Lung (tissue), 12 donors: ENCODE measurements around the gene OTUD1. TPM values are rescaled to one million over a fixed set of nuclear protein-coding genes. Genes with fewer than 3 reads are reported as not detected.

Experiments
- ATAC-seq: fragments of 200-7000 bp; cut with Tn5 transposase; one replicate; pipeline ENCODE4 v1.9.1; 2020; ENCODE audit warnings: moderate number of reproducible peaks; ENCODE audit not compliant: insufficient read depth, low FRiP score
- DNase-seq, 3 donors: peaks; one replicate each; pipeline ENCODE4 v3.0.0-alpha.2; 2013 to 2017
- H3K27ac ChIP-seq, 2 donors: one replicate each; pipeline ENCODE4 v1.5.1; 2013; ENCODE audit warnings: mild to moderate bottlenecking in 2 of 2, moderate library complexity in 2 of 2, control low read depth in 1 of 2, inconsistent platforms in 1 of 2, low read depth in 1 of 2, low read length in 1 of 2
- H3K27me3 ChIP-seq, 3 donors: one replicate each; pipeline ENCODE4 v1.5.1; 2013; ENCODE audit warnings: low read length in 2 of 3; ENCODE audit not compliant: control insufficient read depth in 3 of 3, insufficient read depth in 3 of 3
- H3K36me3 ChIP-seq, 4 donors: one replicate each; pipeline ENCODE4 v1.5.1; 2013; ENCODE audit warnings: low read length in 4 of 4, mild to moderate bottlenecking in 1 of 4, moderate library complexity in 1 of 4; ENCODE audit not compliant: control insufficient read depth in 4 of 4, insufficient read depth in 4 of 4
- H3K4me1 ChIP-seq, 5 donors: one replicate each; pipeline ENCODE4 v1.5.1; 2013; ENCODE audit warnings: low read length in 5 of 5, mild to moderate bottlenecking in 2 of 5, moderate library complexity in 1 of 5; ENCODE audit not compliant: control insufficient read depth in 5 of 5, insufficient read depth in 5 of 5
- H3K4me3 ChIP-seq: one replicate; pipeline ENCODE4 v1.5.1; 2013; ENCODE audit warnings: mild to moderate bottlenecking, control low read depth, moderate library complexity
- H3K9ac ChIP-seq, 2 donors: one replicate each; pipeline ENCODE4 v1.5.1; 2013; ENCODE audit warnings: low read length in 2 of 2, control low read depth in 1 of 2; ENCODE audit not compliant: insufficient read depth in 1 of 2
- H3K9me3 ChIP-seq, 4 donors: one replicate each; pipeline ENCODE4 v1.5.1; 2013; ENCODE audit warnings: low read length in 3 of 4, mild to moderate bottlenecking in 1 of 4, moderate library complexity in 1 of 4; ENCODE audit not compliant: control insufficient read depth in 4 of 4, insufficient read depth in 3 of 4
- WGBS, 2 donors: extraction: QIAGEN DNeasy Blood & Tissue Kit; methylation state at CpG; one replicate each; pipeline ENCODE4 v1.1.7; 2013; 5-methylcytosine and 5-hydroxymethylcytosine counted together
- polyA plus RNA-seq, 2 donors: library from polyadenylated mRNA; stranded (reverse); fragments of 200-250 nt; gene quantifications; one replicate each; pipeline ENCODE4 v1.2.1, GENCODE V29; 2013
- total RNA-seq, 2 donors: library from RNA; depleted of rRNA in 1 of 2; stranded (reverse); fragments of >200 nt in 1 of 2; gene quantifications; one replicate each; pipeline ENCODE4 v1.2.1, GENCODE V29; 2014 to 2021
- TF ChIP-seq, protein P1 (sequence below): IDR thresholded peaks from 2 replicates; pipeline ENCODE4 v1.5.1; 2012; ENCODE audit warnings: mild to moderate bottlenecking; ENCODE audit errors: control extremely low read depth, extremely low read depth
- donor health status: control.
- donor health status: control.
- donor health status: Bipolar disorder and iron deficiency.
- donor health status: healthy.
- donor health status: DM: yes; HTN: yes; CAD: no.

OTUD1 gene
- total and polyA plus RNA-seq, 4 donors, result 10.3 to 24.9 (median 18.2) TPM

DNA sequence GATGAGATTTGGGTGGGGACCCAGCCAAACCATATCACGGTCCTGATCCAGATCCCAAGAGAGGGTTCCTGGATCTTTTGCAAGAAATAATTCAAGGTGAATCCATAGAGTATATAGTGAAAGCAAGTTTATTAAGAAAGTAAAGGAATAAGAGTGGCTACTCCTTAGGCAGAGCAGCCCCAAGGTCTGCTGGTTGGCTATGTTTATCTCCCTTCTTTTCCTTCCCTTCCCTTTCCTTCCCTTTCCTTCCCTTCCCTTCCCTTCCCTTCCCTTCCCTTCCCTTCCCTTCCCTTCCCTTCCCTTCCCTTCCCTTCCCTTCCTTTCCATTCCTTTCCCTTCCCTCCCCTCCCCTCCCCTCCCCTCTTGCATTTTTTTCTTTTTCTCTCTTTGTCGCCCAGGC is 35.2 kb downstream of the OTUD1 start:
- DNase-seq, result no peak
- H3K36me3 ChIP-seq, result no peaks in the 10 kb centered on the region
- 98 to 100% methylated on average over 1 to 2 of the region's 2 CpGs for WGBS, 2 donors
- no peak overlapping the region for H3K27ac ChIP-seq
- no peak overlapping the region for H3K4me3 ChIP-seq
- no peak overlapping the region for H3K9ac ChIP-seq
- ATAC-seq, result no peak
- no peaks in the 10 kb centered on the region for H3K9me3 ChIP-seq
- H3K4me1 ChIP-seq, result peaks cover 0 to 6% (median 0%) of the 10 kb centered on the region in 5 donors
- H3K27me3 ChIP-seq, result peaks cover 0 to 3% (median 0%) of the 10 kb centered on the region in 3 donors
- TF ChIP-seq, protein P1, sequence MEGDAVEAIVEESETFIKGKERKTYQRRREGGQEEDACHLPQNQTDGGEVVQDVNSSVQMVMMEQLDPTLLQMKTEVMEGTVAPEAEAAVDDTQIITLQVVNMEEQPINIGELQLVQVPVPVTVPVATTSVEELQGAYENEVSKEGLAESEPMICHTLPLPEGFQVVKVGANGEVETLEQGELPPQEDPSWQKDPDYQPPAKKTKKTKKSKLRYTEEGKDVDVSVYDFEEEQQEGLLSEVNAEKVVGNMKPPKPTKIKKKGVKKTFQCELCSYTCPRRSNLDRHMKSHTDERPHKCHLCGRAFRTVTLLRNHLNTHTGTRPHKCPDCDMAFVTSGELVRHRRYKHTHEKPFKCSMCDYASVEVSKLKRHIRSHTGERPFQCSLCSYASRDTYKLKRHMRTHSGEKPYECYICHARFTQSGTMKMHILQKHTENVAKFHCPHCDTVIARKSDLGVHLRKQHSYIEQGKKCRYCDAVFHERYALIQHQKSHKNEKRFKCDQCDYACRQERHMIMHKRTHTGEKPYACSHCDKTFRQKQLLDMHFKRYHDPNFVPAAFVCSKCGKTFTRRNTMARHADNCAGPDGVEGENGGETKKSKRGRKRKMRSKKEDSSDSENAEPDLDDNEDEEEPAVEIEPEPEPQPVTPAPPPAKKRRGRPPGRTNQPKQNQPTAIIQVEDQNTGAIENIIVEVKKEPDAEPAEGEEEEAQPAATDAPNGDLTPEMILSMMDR, result no peak

- Histone ChIP-seq H3K27me3 (peaks cover 0 to 2% (median 0%) of the 10 kb centered on the region in 3 donors), H3K4me3 (no peak overlapping the region), H3K9ac (no peak overlapping the region), H3K9me3 (no peaks in the 10 kb centered on the region), H3K27ac (no peak overlapping the region), H3K4me1 (peaks cover 0 to 1% (median 0%) of the 10 kb centered on the region in 5 donors), H3K36me3 (no peaks in the 10 kb centered on the region)
- DNase-seq (no peak), ATAC-seq (no peak)
- TF ChIP-seq, protein P1, result no peak
- WGBS, 2 donors, result 78 to 89% methylated on average over 4 of the region's 4 CpGs
These were observed 35.8 kb downstream of the OTUD1 start for GRCh38 chr10:23474626-23475025.

GRCh38 chr10:23478570-23478969 is 39.7 kb downstream of the OTUD1 start:
- no peak for ATAC-seq
- no peak overlapping the region for H3K9ac ChIP-seq
- 89 to 94% methylated on average over 5 of the region's 5 CpGs for WGBS, 2 donors
- no peak for DNase-seq
- TF ChIP-seq, protein P1, result no peak
- H3K4me3 ChIP-seq, result no peak overlapping the region
- H3K27ac ChIP-seq, result no peak overlapping the region
- H3K36me3 ChIP-seq, result no peaks in the 10 kb centered on the region
- H3K9me3 ChIP-seq, result no peaks in the 10 kb centered on the region
- peaks cover 0 to 3% (median 0%) of the 10 kb centered on the region in 3 donors for H3K27me3 ChIP-seq
- no peaks in the 10 kb centered on the region for H3K4me1 ChIP-seq
